GM18520 (cell line): ENCODE results near the gene SYT7.

Experiments used
- ATAC-seq: cut with Tn5 transposase; IDR thresholded peaks from one replicate; pipeline ENCODE4 v1.9.1; 2021; ENCODE audit not compliant: unreplicated experiment

The SYT7 gene

DNA sequence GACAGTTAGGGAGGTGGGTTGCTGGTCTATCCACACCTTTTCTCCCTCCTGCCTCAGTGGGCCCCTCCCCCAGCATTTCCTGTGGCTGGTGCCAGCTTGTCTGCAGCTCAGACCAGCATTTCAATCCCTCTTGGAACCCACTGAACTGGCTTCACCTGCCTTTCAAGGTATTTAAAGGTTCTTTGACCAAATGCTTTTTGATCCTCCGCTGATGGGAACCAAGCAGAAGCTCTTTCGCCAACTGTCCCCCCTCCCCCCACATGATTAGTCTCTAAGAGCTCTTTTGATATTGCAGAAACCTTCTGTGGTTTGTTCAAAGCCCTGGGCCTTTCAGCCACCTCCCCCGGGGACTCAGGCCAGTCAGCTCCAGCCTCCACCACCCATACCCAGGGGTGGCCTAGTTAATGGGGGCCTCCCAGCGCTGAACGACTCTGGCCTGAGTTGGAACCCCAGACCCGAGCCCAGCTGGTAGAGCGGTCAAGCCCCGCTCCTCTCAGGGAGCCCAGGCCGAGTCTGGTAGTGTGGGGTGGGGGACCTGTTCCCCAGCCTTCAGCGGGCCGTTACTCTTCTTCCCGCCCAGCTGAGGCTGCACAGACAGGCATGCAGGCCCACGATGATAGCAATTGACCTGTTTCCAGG, 6.0 kb upstream of the SYT7 start:
- no peak for ATAC-seq

DNA sequence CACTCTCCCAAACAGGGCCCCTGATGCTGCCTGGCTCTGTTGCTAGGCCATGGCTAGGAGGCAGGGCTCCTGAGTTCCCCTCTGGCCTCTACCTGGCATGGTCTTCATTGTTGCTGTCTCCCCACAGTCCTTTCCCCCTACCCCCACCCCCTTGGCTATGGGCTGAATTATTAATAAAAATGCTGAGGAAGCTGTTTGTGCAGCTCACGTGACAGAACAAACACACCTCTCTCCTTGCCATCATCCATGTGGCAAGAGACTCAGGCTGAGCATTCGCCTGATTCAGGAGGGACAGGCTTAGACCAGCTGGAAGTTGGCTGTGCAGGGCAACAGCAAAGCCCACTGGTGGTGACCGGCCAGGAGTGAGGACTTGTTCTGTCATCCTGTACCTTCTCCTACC, 4.2 kb upstream of the SYT7 start:
- no peak for ATAC-seq

DNA sequence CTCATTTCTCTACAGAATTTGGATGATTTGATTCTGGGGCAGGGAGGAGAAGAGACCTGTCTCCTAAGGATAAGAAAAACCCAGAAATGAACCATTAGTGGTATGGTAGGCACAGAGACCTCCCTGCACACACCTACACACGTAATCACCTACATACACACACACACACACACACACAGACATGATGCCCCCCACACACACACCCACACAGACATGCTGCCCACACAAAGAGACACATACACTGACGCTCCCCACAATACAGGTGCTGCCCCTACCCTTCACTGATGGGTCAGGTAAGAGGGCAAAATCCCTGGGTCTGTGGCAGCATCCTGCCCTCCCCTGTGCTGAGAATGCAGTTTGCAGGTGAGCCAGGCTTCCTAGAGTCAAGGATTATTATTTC, 1.1 kb upstream of the SYT7 start:
- no peak for ATAC-seq

DNA sequence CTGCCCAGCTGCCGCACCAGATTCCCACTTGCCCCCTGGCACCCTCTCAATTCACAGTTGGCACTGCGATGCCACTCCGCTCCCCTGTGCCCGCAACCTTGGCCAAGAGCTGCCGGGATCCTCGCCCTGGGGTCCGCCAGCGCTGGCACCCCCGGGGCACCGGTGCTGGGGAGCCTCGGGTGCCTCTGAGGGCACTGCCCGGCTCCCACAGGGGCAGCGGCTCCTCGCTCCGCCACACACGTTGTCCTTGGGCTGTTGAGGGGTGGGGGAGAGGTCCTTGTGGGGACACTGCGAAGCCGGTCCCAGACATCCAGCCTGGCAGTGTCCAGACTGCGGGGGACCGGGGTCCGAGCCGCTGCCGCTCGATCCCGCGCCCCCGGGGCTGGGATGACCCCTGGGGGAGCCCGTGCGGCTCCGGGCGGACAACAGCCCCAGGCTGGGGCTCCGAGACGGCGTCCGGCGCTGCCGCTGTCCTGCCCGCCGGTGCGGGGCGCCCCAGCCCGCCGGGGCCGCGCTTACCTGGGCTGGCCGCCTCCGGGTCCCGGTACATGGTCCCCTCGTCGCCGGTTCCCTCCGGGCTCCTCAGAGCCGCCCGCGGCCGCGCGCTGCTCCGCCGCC, 496 bp downstream of the SYT7 start:
- no peak for ATAC-seq

DNA sequence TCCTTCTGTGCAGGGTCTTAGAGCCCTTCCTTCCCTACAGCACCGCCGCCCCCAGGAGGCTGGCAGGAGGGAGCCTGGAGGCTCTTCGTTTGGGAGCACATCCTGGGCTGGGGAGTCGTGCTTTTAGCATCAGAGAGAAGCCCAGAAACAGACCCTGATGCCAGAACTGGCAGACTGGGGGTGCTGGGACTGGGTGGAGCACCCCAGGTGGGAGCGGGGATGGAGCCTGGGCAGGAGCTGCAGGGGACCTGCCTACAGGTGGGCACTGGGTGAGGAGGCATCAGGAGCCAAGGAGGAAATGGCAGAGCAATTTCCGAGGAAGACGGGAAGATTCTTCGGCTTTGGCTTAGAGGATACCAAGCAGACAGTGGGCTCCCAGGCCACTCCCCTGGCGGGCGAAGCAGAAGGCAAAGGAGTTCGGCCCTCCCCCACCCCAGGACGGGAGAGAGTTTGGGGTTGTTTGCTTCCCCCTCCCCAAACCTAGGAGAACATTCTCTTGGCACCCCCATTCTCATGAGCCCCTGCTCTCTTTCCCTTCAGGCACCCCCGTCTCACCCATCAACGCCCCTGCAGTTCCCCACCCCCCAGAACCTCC, 1.1 kb downstream of the SYT7 start:
- no peak for ATAC-seq

DNA sequence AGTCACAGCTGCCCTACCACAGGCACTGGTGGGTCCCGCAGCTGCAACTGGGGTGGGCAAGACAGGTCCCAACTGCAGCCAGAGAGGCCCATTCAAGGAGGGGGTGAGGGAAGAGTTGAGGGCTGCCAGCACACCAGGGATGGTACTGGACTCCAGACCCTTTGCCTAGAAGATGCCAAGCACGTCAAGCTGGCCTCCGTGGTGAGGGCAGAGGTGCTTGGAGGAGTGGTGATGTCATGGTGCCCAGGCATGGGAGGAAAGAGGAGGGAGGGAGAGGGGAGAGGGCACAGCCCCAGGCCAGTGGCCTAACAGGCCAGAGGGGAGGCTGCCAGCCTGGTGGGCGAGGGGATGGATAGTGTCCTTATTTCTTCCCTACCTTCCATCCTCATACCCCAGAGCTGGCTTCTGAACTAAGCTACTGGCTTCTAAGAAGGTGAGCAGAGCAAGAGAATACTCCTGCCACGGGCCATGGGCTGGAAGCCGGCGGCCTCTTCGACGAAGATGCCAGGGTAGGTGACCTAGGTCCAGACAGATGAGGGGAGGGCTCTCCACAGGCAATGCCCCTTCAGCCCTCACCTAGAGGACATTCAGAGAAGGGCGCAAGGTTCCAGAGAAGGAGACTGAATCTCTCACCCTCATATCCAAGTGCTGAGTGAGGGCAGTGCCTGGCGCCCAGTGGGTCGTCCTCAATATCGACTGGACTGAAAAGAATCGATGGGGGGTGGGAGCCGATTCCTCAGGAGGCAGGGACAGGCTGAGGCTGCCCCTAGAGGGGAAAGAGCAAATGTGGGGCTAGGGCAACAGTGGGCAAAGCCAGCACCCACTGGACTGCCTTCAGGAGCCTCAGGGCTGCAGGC, 1.8 kb downstream of the SYT7 start:
- ATAC-seq, result no peak

DNA sequence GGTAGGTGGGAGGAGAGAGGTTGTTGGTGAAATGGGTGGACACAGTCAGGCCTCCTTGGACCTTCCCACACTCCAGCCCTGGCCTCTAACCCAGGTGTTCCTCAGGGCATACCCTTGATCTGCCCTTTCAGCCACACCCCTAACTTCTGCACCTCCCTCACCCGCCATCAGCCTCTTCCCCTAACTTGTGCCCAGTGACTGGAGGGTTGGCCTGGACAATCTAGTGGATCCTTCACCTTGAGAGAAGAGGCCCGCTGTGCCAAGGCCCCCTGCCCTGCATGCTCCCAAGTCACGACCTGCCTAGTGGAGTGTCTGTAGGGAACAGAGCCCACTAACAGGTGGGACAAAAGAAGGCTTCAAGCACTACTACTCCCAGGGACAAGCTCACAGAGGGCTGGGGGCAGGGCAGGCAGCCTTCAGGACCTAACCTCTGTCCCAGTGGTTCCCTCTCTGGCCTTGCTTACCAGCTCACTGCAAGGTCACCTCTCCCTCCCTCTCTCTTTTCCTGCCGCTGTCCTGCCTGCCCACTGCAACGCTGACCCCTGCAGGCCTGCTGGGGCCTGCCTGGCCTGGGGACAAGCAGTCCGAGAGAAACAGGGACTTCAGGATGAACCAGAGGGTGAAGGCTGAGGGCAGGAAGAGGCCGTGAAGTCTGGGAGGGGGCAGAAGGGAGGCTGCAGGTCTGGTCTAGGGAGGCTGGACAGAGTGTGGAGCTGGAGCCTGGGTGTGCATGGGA, 3.3 kb downstream of the SYT7 start:
- no peak for ATAC-seq

DNA sequence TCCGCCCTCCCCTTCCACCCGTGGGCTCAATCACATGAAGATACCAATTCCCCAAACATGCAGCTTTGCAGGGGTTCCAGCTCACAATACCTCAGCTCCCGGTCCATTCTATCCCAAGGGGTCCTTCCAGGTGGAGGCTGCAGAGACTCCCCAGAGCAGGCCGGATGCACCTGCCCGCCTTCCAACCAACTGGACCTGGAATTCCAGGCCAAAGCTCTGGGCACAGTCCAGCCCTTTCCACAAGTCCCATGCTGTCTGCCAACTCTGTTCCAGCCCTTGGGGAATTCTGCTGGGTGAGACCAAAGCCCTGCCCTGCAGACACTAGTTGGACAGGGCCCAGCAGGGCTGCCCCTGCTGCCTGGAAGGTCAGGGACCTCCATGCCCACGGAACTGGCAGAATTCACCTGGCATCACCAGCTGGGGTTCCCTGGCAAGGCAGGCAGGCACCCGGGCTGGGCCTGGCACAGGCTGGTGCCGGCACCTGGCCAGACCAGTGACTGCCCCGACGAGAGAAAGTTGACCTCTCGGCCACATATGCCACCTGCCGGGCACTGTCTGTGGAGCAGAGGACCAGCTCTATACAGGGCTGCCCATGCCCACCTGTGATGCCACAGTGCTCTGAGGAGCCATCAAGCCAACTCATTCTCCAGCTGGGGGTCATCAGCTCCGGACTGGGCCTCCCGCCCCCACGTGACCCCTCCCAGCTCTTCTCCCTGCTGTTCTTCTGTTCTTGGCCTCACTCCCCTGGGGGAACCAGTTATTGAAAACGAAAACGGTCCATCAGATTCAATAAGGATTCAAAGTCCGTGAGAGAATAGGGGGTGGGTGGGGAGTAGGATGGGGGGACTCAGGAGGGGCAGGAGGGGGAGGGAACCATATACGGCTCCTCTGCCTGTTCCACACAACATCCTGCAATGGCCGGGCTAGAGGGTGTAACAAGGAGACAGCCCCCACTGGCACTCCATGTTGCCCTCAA, 4.7 kb downstream of the SYT7 start:
- ATAC-seq, result no peak

DNA sequence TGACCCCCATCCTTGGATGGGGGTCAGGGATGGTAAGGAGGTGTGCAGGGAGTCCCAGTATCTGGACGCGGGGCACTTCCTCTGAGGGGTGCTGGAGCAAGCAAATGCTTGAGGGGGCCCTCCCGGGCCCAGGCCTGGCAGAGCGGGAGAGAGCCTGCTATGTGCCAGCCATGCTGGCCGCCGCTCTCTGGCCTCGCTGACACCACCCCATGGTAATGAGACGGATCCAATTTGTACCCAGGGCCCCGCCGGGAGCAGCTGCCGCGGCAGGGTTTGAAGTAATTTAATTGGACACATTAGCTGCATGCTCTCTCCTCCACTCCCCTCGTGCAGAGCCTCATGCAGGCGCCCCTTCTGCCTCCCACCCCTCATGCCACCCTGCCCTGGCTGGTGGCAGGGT, 6.3 kb downstream of the SYT7 start:
- ATAC-seq, result no peak

DNA sequence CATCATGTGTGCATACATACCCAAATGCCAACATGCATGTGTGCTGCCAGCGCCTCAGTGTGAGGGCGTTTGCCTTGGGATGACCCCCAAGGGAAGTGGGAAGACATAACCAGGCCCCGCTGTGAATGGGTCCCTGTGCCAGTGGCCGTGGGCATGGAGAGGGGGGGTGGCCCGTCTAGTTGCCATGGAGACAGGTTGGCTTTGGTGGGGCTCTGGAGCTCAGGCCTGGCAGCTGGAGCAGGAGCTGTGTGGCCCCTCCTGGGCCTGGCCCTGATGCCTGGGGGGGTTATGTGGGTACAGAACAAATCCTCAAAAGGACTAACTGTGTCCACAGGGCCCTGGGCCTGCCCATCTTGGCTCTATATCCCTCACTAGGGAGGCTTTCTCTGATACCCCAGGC, 8.0 kb downstream of the SYT7 start:
- ATAC-seq, result no peak

DNA sequence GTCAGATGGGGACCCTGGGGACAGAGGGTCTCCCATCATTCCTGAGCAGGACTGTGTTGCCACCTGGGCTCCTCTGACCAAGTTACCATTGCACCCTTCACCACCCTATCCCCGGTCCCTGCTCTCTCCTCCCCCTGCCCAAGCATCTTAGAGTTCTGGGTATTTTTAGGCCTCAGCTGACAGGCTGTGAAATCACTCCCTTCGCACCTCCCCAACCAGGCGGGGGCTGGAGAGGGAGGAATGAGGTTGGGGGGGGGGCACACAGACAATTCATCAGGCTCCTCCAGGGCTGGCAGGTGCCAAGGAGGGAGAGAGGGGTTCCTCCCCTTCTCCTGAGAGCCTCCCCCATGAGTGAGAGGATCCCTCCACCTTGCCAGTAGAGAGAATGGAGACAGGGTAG, 9.0 kb downstream of the SYT7 start:
- no peak for ATAC-seq

DNA sequence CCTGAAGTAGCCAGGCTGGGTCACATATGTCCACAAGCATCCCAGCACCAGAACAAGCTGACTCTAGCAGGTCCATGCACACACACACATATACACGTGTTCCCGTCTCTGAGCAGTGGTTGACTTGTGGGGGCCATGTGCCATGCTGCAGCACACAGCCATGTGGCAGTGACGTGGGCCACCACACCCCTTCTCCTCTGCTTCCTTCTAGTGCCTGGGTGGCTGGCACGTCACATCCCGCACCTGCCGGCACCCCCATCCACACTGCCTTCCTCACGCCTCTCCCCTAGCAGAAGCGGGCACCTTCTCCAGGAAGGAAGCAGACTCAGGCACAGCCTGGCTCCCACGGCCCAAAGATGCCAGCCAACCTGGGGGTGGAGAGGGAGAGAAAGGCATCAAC, 9.5 kb downstream of the SYT7 start:
- ATAC-seq, result no peak

DNA sequence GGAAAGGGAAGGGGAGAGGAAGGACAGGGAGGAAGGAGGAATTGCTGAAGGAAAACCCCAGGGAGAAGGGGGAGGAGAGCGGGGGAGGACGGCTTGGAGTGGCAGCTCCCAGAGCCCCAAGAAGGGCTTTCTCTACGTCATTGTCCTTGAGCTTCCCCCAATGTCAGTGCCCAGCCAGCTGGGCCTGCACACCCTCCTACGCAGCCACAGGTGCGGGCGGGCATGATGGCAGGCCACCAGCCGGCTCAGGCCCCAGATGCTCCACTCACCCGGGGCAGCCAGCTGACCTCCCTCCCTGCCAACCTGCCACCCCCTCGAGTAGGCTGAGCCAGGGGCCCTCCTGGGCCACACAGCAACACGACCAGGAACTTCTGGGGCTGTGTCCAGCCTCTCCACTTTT, 11.2 kb downstream of the SYT7 start:
- no peak for ATAC-seq

DNA sequence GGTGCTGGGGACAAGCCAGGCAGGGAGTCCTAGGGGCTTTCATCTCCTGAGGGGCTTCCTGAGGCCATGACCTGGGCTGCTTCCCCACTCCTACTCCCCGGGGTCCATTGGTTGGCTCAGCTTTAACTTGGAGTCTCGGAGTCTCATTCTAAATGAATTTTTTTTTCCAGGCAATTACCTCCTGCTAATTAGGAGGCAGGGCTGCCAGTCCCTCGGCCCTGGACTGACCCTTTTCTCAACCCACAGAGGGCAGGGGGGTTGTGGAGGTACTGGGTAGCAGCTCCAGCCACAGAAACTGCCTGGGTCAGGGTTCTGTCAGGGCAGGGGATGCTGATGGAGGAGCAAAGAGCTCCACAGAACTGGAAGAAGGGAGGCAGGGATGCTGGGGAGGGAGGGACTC, 11.9 kb downstream of the SYT7 start:
- no peak for ATAC-seq

DNA sequence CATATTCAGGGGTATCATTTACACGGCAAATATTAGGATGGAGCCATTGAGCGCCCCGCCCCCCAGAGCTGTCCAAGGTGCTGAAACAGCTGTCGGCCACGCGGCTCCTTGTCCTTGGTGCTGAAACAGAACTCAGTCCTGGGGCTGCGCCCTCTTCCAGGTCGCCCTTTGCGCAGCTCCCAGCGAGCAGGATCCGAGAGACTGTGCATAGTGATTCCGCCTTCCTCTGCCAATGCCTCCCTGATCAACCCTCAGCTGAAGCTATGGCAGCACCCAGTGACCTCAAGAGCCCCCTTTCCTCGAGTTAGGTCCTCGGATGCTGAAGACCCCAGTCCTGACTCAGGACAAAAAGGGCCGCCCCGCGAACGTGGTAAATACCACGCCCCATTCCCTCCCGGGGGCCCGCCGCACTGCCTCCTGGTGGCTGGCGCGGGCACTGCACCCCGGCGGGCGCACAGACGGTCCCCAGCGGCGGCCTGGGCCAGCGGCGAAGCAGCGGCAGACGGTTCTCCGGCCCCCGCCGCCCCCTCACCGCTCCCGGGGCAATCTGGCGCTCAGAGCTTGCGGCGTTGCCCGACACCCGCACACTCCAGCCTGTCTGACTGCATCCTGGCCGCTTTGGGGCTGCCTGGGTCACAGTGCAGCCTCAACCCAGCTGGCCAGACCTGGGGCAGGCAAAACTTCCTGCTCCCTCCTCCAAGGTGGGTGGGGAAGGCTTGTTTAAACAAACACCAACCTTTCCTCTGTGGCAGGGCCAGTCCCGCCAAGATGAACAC, 13.4 kb downstream of the SYT7 start:
- no peak for ATAC-seq

DNA sequence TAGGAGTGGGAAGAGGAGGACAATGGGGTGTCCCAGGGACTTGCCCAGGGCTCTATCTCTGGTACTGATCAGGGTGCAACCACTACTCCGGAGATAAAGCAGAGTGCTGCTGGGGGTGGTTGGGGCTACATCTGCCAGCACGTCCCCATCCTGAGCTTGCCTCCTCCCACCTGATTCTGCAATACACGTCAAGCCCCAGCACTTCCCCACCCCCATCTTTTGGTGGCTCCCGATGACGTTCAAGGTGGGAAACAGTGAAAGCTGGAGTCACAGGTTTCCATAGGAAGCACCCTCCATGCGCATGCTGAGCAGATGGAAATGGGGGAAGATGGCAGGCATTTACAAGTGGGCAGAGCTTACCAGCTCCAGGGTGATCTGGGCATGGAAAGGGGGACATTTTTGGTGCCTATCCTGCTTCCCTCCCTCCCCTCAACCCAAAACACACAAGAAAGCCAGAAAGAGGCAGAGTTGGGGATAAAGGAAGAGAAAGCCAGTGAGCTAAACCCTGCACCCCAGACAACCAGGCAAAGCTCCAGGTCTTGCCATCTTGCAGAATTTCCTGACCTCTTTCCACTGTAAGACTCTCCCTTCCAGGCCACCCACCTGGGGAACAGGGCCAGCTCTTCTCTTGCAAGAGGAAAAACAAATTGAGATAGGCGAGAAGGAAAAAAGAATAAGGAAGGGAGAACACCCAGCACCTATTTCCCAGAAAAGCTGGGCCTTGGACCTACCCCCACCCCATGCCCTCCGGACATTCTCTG, 15.8 kb downstream of the SYT7 start:
- ATAC-seq, result no peak

DNA sequence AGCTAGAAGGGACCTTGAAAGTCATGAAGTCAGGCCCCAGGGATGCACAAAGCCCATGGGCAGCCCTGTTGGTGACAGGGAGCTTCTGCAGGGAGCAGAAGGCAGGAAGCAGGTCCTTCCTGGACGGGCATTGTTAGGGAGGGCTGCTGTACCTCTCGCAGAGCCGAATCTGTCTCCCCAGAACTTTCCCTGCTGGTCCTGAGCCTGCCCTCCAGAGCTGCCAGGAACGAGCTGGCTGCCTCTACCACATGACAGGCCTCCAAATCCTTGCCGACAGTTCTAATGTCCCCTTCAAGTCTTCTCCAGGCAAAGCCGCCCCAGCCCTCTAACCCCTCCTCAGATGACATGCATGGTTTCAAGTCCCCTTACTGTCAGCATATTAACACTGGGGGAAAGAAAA, 20.1 kb downstream of the SYT7 start:
- no peak for ATAC-seq

DNA sequence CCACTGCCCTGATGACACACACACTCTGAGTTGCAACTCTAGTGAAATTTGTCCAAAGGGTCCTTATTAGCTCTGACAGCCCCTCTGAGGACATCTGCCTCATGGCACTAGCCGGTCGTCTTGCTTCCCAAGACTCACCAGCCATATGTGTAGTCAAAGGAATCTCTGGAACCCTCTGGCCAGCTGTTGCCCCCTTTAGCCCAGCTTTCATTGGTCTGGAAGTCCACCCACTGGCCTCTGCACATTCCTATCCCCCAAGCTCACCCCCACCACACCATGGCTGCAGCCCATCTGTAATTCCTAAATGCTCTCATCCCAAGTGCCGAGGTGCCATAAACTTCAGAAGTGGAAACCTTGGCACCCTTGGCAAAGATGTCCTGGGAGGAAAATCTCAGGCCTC, 24.3 kb downstream of the SYT7 start:
- ATAC-seq, result no peak

DNA sequence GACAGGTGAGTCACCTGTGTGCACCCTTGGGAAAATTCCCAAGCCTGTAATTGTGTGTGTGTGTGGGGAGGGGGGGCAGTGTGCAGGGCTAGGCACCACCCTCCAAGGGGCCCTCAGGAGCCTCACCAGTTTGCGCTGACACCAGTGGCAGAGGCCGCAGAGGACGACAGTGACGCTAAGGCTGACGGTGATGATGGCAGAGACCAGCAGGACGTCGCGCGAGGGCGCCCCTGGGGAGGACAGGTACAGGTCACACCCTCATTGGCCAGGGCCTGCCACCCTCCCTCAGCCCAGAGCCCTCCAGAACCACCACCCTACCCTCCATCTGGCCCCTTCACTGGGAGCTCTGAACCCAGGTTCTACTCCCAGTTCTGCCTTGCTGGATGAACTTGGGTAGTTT, 24.9 kb downstream of the SYT7 start:
- no peak for ATAC-seq
